Activated CD8-positive, alpha-beta T cell treated with anti-CD3 and anti-CD28 coated beads for 36 hours (primary cell): ENCODE data around the gene PRPF40B. TPM values are rescaled to one million over a fixed set of nuclear protein-coding genes. Genes with fewer than 3 reads are reported as not detected.

Experiments used
- ATAC-seq: fragments of 200-7000 bp; cut with Tn5 transposase; one replicate; pipeline ENCODE4 v1.10.0; 2021; ENCODE audit warnings: mild to moderate bottlenecking, moderate library complexity
- CTCF ChIA-PET: fragments of 350-600 bp; sonication (Branson Sonifier 250); formaldehyde crosslinking; loops from one replicate; lab custom pipeline; 2021; ENCODE audit warnings: antibody characterized with exemption; lab: Charles Lee
- POLR2A ChIA-PET: fragments of 350-600 bp; sonication (Branson Sonifier 250); formaldehyde crosslinking; loops from one replicate; lab custom pipeline; 2021; ENCODE audit warnings: antibody characterized with exemption; lab: Charles Lee
- DNase-seq: peaks from one replicate; pipeline ENCODE4 v3.0.0-alpha.2; 2020
- H3K27ac Mint-ChIP-seq: one replicate; pipeline ENCODE4 v1.8.0; 2021; ENCODE audit warnings: mild to moderate bottlenecking, mixed read lengths
- H3K27me3 Mint-ChIP-seq: one replicate; pipeline ENCODE4 v1.8.0; 2021; ENCODE audit warnings: mixed read lengths
- H3K36me3 Mint-ChIP-seq: one replicate; pipeline ENCODE4 v1.8.0; 2021; ENCODE audit warnings: low read depth, mixed read lengths
- H3K4me1 Mint-ChIP-seq: one replicate; pipeline ENCODE4 v1.8.0; 2021; ENCODE audit warnings: low read depth, mixed read lengths
- H3K4me3 Mint-ChIP-seq: one replicate; pipeline ENCODE4 v1.8.0; 2021; ENCODE audit warnings: mild to moderate bottlenecking, moderate library complexity, mixed read lengths
- H3K9me3 Mint-ChIP-seq: one replicate; pipeline ENCODE4 v1.8.0; 2021; ENCODE audit warnings: mixed read lengths
- intact Hi-C: fragments of 100-400 bp; cut with micrococcal nuclease; formaldehyde crosslinking; loops from one replicate; pipeline ENCODE4 v1.10.0; 2022
- total RNA-seq, 2 experiments: library from RNA; stranded (reverse); gene quantifications; one replicate each; pipeline ENCODE4 v1.2.3, GENCODE V29; 2021
- TF ChIP-seq, protein P1 (sequence below): fragments of 200-600 bp; IDR thresholded peaks from one replicate; pipeline ENCODE4 v1.8.0; 2022; ENCODE audit warnings: antibody characterized with exemption, mild to moderate bottlenecking

PRPF40B gene
- total RNA-seq, 2 experiments from 2014 or later: 4.9 to 5.6 TPM

- no peaks in the 10 kb centered on the region for H3K27me3 Mint-ChIP-seq
- peaks cover 18% of the 10 kb centered on the region for H3K36me3 Mint-ChIP-seq
- ATAC-seq (no peak), DNase-seq (no peak)
- H3K27ac Mint-ChIP-seq: no peak overlapping the region
- peaks cover 10% of the 10 kb centered on the region for H3K4me1 Mint-ChIP-seq
- H3K4me3 Mint-ChIP-seq: no peak overlapping the region
- intact Hi-C loops: no loop called here
- ChIA-PET CTCF (no interaction called here), POLR2A (interaction anchor here (0.6 to 1.0 kb wide), 2 partner anchors 14 to 51 kb away, joined by 3 to 4 read pairs; no protein-coding TSS in a partner anchor)
- TF ChIP-seq, protein P1, sequence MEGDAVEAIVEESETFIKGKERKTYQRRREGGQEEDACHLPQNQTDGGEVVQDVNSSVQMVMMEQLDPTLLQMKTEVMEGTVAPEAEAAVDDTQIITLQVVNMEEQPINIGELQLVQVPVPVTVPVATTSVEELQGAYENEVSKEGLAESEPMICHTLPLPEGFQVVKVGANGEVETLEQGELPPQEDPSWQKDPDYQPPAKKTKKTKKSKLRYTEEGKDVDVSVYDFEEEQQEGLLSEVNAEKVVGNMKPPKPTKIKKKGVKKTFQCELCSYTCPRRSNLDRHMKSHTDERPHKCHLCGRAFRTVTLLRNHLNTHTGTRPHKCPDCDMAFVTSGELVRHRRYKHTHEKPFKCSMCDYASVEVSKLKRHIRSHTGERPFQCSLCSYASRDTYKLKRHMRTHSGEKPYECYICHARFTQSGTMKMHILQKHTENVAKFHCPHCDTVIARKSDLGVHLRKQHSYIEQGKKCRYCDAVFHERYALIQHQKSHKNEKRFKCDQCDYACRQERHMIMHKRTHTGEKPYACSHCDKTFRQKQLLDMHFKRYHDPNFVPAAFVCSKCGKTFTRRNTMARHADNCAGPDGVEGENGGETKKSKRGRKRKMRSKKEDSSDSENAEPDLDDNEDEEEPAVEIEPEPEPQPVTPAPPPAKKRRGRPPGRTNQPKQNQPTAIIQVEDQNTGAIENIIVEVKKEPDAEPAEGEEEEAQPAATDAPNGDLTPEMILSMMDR: no peak
- H3K9me3 Mint-ChIP-seq: peaks cover 1% of the 10 kb centered on the region
These were observed 37.6 kb upstream of the PRPF40B start for GRCh38 chr12:49585477-49586459.

- no peak for ATAC-seq
- no peaks in the 10 kb centered on the region for H3K4me1 Mint-ChIP-seq
- H3K27ac Mint-ChIP-seq: no peak overlapping the region
- H3K9me3 Mint-ChIP-seq: peaks cover 1% of the 10 kb centered on the region
- no peak overlapping the region for H3K4me3 Mint-ChIP-seq
- no peaks in the 10 kb centered on the region for H3K27me3 Mint-ChIP-seq
- peaks cover 25% of the 10 kb centered on the region for H3K36me3 Mint-ChIP-seq
- no peak for DNase-seq
- POLR2A ChIA-PET: interaction anchor here (0.6 kb wide), 1 partner anchor 363 kb away, joined by 3 read pairs; no protein-coding TSS in a partner anchor
- TF ChIP-seq, protein P1: no peak
- CTCF ChIA-PET: interaction anchor here (1.1 kb wide), 1 partner anchor 229 kb away, joined by 3 read pairs; no protein-coding TSS in a partner anchor
- intact Hi-C loops: no loop called here
These were observed 36.0 kb upstream of the PRPF40B start for GRCh38 chr12:49587174-49587908.

- TF ChIP-seq, protein P1: no peak
- no peak for ATAC-seq
- peaks cover 25% of the 10 kb centered on the region for H3K36me3 Mint-ChIP-seq
These were observed 35.1 kb upstream of the PRPF40B start for GRCh38 chr12:49588281-49588680.

GRCh38 chr12:49588721-49589516 is 34.4 kb upstream of the PRPF40B start:
- H3K36me3 Mint-ChIP-seq: peaks cover 20% of the 10 kb centered on the region
- intact Hi-C loops: no loop called here
- ATAC-seq (no peak), DNase-seq (no peak)
- ChIA-PET POLR2A (interaction anchor here (0.9 kb wide), 1 partner anchor 34 kb away, joined by 4 read pairs; the partner anchor contains the start of gene PRPF40B), CTCF (interaction anchor here (1.0 kb wide), 1 partner anchor 8 kb away, joined by 4 read pairs; no protein-coding TSS in a partner anchor)
- H3K4me1 Mint-ChIP-seq: no peaks in the 10 kb centered on the region
- no peaks in the 10 kb centered on the region for H3K27me3 Mint-ChIP-seq
- H3K4me3 Mint-ChIP-seq: no peak overlapping the region
- H3K27ac Mint-ChIP-seq: no peak overlapping the region
- H3K9me3 Mint-ChIP-seq: peaks cover 1% of the 10 kb centered on the region
- TF ChIP-seq, protein P1: no peak

More at GRCh38 chr12:49588281-49588680, 35.1 kb upstream of the PRPF40B start:
- ChIA-PET POLR2A (no interaction called here), CTCF (interaction anchor here (1.0 to 1.1 kb wide), 2 partner anchors 8 to 230 kb away, joined by 3 to 4 read pairs; no protein-coding TSS in a partner anchor)
- Mint-ChIP-seq H3K9me3 (peaks cover 1% of the 10 kb centered on the region), H3K4me1 (no peaks in the 10 kb centered on the region), H3K4me3 (no peak overlapping the region), H3K27ac (no peak overlapping the region), H3K27me3 (no peaks in the 10 kb centered on the region)
- no peak for DNase-seq
- intact Hi-C loops: no loop called here
